Femur (tissue), 1 donor: ENCODE data around the gene LCN15.
A peak's percentile ranks its signal among the peaks of the same experiment; 100 is the strongest.
"Not testable (repeated sequence)": the region's sequence is repeated elsewhere in the genome, so short reads cannot be mapped to it uniquely, and the experiment has no call there.

Experiments
- DNase-seq: peaks from one replicate; pipeline ENCODE4 v3.0.0-alpha.2; 2017

The LCN15 gene

DNA sequence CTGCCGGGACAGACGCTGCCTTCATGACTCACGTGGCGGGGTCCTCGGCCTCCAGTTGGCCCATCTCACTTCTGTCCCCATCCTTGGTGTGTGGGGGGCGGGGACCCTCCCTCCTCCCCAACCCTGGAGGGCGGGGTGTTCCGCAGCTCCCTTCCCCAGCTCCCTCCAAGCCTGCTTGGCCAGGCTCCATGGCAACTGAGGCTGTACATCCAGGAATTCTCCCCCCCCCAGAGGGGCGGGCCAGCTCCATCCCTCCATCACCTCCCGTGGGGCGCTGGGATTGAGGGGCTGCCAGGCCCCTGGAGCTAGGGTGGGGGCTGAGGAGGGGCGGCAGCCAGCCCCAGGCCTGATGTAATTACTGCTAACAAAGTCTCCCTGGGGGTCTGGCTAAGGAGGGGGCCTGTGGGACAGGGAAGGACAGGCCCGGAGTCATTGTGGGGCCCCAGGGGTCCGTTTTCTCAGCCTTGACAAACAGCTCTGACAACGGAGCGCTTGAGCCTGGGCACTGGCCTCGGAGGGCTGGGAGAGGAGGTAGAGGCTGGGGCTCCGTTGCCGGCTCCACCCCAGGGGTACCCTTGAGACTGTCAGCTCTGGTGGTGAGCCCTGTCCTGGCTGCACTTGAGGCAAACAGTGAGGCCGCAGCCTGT lies 43.9 kb downstream of the LCN15 start:
- DNase-seq, result peak; percentile 78

- DNase-seq, result no peak
These were observed 45.0 kb downstream of the LCN15 start for GRCh38 chr9:136719195-136719880.

GRCh38 chr9:136718345-136719194 lies 45.7 kb downstream of the LCN15 start:
- DNase-seq, result no peak

DNA sequence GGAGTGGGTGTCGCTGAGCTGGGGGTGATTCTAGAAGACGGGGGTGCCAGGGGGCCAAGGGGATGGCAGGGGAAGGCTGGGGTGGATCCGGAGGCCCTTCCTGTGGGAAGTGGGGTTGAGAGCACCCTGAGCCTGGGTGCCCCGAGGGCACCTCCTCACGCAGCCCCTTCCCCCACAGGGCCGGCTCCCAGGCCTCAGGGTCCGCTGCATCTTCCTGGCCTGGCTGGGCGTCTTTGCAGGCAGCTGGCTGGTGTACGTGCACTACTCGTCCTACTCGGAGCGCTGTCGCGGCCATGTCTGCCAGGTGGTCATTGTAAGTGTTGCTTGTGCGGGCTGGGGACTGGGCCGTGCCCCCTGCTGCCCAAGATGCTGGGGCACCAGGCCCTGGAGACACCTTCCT lies 46.9 kb downstream of the LCN15 start:
- no peak for DNase-seq

- DNase-seq, result no peak
These were observed 49.4 kb downstream of the LCN15 start for GRCh38 chr9:136714893-136715274.

- no peak for DNase-seq
These were observed 50.0 kb downstream of the LCN15 start for GRCh38 chr9:136714096-136714892.

- DNase-seq, result no peak
These were observed 50.8 kb downstream of the LCN15 start for GRCh38 chr9:136713550-136713949.

DNA sequence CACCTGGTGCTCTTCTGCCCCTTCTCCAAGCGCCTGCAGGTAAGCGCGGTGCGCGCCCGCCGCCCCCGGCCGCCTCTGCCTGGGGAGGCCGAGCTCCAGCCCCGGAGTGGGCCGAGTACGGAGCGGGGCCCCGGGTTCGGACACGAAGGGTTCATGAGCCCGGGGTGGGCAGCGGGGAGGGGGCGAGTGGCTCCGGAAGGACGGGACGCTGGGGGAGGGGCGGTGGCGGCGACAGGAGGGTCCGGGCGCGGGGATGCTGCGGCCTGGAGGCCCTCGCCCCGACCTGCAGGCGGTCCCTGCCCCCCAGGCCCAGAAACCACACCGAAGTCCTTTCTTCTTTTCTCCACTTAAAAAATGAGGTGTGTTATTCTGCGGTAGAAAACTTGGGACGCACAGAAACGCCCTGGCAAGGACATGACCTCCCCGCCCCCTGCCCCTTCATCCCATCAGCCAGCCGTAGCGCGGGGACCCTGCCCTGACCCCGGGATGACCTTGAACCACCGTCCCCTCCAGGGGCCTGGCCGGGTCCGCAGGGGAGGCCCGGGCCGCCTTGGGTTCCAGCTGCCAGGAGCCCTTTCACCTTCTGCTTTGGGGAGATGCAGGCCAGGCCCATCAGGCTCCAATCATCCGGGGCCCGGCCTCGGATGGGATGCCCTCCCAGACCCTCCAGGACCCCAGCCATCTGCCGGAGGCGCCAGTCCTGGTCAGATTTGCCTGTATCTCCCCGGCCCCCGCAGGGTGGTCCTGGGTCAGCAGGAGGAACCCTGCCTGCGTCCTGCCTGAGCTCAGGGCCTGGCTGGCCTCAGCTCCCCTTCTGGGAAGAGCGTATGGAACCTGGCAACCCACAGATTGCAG lies 51.4 kb downstream of the LCN15 start:
- no peak for DNase-seq

DNA sequence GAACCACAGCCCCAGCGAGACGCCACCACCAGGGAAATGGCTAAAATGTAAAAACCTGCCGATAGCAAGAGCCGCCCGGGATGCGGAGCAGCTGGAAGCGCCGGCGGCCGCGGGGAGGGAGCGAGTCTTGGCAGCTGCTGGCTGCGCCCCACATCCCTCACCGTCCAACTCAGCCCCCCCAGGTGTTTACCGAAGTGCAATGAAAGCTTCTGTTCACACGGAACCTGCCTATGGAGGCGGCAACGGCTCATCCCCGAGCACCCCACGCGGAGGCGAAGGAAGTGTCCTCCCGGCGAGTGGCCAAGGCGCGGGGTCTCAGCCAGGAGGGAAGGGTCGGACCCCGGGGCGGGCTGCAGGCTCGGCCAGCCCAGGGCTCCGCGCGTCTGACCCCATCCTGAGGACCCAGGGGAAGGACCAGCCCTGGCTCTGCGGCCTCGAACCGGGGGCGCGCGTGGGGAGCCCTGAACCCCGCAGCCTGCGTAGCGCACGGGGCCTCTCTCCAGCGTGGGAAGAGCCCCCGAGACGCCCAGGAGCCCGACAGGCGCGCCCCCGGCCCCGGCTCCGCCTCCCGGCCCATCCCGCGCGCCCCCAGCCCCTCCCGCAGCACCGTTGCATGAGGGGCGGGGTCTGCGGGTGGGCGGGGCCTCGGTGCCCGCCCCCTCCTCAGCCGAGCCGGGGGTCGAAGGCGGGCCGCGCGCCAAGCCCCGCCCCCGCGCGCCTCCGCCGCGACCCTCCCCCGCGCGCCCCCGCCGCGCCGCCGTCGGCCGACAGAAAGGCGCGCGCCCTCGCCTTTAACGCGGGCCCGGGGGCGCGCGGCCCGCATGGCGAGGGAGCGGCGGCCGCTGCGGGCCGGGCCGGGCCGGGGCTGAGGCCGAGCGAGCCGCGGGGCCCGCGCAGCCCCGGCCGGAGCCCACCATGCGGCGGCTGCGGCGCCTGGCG lies 52.3 kb downstream of the LCN15 start, which contains the start of gene DIPK1B:
TSS of gene DIPK1B (plus strand) at position 822 of the 939 bp plus-strand sequence. CDS start at position 916, 94 bp downstream.
- no peak for DNase-seq

- not testable (repeated sequence) for DNase-seq
These were observed 53.1 kb downstream of the LCN15 start for GRCh38 chr9:136711219-136711648.

- no peak for DNase-seq
These were observed 53.8 kb downstream of the LCN15 start for GRCh38 chr9:136710543-136710942.
